T follicular helper cell (primary cell): ENCODE measurements around the gene AFF3.
"Not testable (repeated sequence)": the region's sequence is repeated elsewhere in the genome, so short reads cannot be mapped to it uniquely, and the experiment has no call there.

Source experiments
- DNase-seq: peaks from one replicate; pipeline ENCODE4 v3.0.0-alpha.2; 2020; ENCODE audit warnings: low read depth

Gene AFF3

GRCh38 chr2:99933894-99934650 is 208.3 kb downstream of the AFF3 start:
- DNase-seq = no peak

- not testable (repeated sequence) for DNase-seq
Observed at GRCh38 chr2:99933491-99933890, 208.9 kb downstream of the AFF3 start.

- DNase-seq = no peak
Observed at GRCh38 chr2:99928470-99929053, 213.8 kb downstream of the AFF3 start.

- DNase-seq = not testable (repeated sequence)
Observed at GRCh38 chr2:99927690-99928207, 214.6 kb downstream of the AFF3 start.

GRCh38 chr2:99926986-99927385 is 215.4 kb downstream of the AFF3 start:
- no peak for DNase-seq

GRCh38 chr2:99925960-99926359 is 216.4 kb downstream of the AFF3 start:
- DNase-seq = no peak

- no peak for DNase-seq
Observed at GRCh38 chr2:99922664-99923063, 219.7 kb downstream of the AFF3 start.

GRCh38 chr2:99921903-99922302 is 220.5 kb downstream of the AFF3 start:
- no peak for DNase-seq

- no peak for DNase-seq
Observed at GRCh38 chr2:99918389-99918788, 224.0 kb downstream of the AFF3 start.

- no peak for DNase-seq
Observed at GRCh38 chr2:99915108-99915675, 227.2 kb downstream of the AFF3 start.

- DNase-seq = no peak
Observed at GRCh38 chr2:99911736-99912135, 230.7 kb downstream of the AFF3 start.

- DNase-seq = no peak
Observed at GRCh38 chr2:99910902-99911301, 231.5 kb downstream of the AFF3 start.

GRCh38 chr2:99905636-99906035 is 236.8 kb downstream of the AFF3 start:
- no peak for DNase-seq

GRCh38 chr2:99905025-99905424 is 237.4 kb downstream of the AFF3 start:
- DNase-seq = no peak

- no peak for DNase-seq
Observed at GRCh38 chr2:99903981-99904380, 238.4 kb downstream of the AFF3 start.

- DNase-seq = no peak
Observed at GRCh38 chr2:99900556-99900955, 241.8 kb downstream of the AFF3 start.

GRCh38 chr2:99899882-99900281 is 242.5 kb downstream of the AFF3 start:
- no peak for DNase-seq

- DNase-seq = no peak
Observed at GRCh38 chr2:99899058-99899855, 243.1 kb downstream of the AFF3 start.

GRCh38 chr2:99898336-99899048 is 243.9 kb downstream of the AFF3 start:
- no peak for DNase-seq

GRCh38 chr2:99891428-99891780 is 251.0 kb downstream of the AFF3 start:
- no peak for DNase-seq

GRCh38 chr2:99890568-99891427 is 251.6 kb downstream of the AFF3 start:
- DNase-seq = no peak
